HG03060 (cell line): Measurements from ENCODE around the gene CNTN5.

ENCODE experiments used
- ATAC-seq: cut with Tn5 transposase; IDR thresholded peaks from one replicate; pipeline ENCODE4 v1.9.1; 2021; ENCODE audit warnings: low read depth, moderate number of reproducible peaks; ENCODE audit not compliant: unreplicated experiment

The CNTN5 gene

GRCh38 chr11:99881610-99882009, 860.9 kb downstream of the CNTN5 start:
- ATAC-seq = no peak

DNA sequence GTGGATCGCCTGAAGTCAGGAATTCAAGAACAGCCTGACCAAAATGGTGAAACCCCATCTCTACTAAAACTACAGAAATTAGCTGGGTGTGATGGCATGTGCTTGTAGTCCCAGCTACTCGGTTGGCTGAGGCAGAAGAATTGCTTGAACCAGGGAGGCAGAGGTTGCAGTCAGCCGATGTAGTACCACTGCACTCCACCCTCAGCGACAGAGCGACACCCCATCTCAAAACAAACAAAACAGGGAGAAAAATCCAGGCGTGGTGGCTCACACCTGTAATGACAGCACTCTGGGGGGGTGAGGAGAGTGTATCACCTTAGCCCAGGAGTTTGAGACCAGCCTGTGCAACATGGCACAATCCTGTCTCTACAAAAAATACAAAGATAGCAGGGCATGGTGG, 864.0 kb downstream of the CNTN5 start:
- ATAC-seq = no peak

GRCh38 chr11:99887481-99887880, 866.7 kb downstream of the CNTN5 start:
- no peak for ATAC-seq

- ATAC-seq = no peak
These were observed 873.1 kb downstream of the CNTN5 start for GRCh38 chr11:99893811-99894210.

- no peak for ATAC-seq
These were observed 880.4 kb downstream of the CNTN5 start for GRCh38 chr11:99901175-99901574.

- ATAC-seq = no peak
These were observed 890.4 kb downstream of the CNTN5 start for GRCh38 chr11:99911116-99911515.

DNA sequence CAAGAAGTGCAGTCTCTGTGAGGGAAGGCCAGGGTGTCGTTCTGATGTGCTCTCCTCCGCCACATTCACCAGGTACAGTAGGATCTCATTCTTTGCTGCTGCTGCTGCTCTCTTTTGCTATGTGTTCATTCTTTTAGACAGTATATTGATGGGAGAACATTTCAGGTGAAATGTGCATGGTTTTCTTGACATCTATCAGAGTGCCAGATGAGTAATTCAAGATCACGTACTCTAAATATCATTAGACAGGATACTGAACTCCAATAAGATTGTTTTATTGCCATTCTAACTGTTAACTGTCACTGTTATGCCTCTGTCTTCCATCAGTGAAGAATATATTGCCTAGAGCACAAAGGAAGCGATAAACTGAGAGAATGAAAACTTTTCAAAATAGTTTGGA, 895.3 kb downstream of the CNTN5 start:
- ATAC-seq = no peak

- no peak for ATAC-seq
These were observed 898.0 kb downstream of the CNTN5 start for GRCh38 chr11:99918761-99919160.

DNA sequence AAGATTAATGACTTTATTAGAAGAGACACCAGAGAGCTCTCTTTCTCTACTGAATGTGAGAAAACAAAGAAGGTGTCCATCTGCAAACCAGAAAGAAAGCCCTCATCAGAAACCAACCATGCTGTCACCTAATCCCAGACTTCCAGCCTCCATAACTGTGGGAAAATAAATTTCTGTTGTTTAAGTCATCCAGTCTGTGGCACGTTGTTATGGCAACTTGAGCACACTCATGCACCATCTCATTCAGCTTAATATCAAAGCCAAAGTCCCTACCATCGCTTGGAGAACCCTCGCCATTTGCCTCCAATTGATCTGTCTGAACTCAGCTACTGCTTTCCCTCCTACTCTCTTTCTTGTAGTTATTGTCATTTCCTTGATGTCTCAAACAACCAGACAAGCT, 900.2 kb downstream of the CNTN5 start:
- no peak for ATAC-seq

DNA sequence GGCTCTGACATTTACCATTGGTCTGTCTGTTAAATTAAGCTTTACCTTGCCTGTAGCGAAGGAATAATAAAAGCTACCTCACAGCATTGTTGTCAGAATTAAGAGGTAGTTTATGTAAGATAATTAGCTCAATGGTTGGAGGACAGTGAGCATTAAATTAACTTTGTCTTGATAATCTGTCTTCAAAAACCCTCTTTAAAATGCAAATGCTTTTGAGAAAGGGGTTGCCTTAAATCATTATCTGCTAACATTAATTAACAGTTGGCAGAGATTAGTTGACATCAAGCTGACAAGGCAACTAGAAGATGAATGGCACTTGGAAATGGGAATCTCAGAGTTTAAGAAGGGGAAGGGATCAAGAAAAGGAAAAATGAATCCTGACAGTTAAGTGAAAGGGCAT, 905.2 kb downstream of the CNTN5 start:
- ATAC-seq = no peak

- ATAC-seq = no peak
These were observed 911.9 kb downstream of the CNTN5 start for GRCh38 chr11:99932684-99933083.

DNA sequence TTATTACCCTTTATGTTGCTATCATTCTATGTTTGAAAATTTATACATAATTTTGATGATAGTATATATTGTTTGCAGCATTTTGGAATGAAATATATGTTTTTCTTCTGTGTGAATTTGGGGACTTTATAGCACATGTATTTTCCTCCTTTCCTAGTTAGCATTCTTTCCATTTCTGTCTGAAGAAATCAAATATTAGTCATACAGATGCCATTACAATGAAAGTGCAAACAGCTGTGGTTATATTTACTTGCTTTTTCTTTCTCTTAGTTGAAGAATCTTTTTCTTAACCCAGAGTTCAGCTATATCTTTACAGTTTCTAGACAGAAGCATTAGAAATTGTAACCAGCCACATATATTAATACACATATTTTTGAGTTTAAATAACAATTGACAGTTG, 913.3 kb downstream of the CNTN5 start:
- ATAC-seq = no peak

DNA sequence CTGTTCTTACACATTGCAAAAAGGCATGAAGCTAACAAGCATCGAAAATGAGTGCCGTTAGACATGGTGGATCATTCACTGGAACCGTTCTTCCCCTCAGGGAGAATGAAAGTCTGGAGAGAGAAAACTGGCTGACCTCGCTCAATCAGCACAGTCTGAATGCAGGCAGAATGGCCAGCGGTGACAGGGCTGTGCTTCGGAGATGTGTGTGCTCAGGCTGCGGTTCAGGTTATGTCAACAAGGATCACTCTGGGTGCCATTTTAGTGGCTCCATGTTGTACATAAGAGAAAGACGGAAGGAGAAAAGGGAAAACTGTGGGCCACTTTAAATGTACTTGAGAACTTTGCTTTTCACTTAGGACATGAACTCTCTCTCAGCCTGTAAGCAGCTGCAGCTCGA, 916.6 kb downstream of the CNTN5 start:
- ATAC-seq = no peak

- no peak for ATAC-seq
These were observed 932.1 kb downstream of the CNTN5 start for GRCh38 chr11:99952816-99953215.

GRCh38 chr11:99960536-99960935, 939.8 kb downstream of the CNTN5 start:
- no peak for ATAC-seq

GRCh38 chr11:99968336-99968735, 947.6 kb downstream of the CNTN5 start:
- no peak for ATAC-seq

GRCh38 chr11:99973993-99974392, 953.2 kb downstream of the CNTN5 start:
- no peak for ATAC-seq

GRCh38 chr11:99979042-99979441, 958.3 kb downstream of the CNTN5 start:
- ATAC-seq = no peak

DNA sequence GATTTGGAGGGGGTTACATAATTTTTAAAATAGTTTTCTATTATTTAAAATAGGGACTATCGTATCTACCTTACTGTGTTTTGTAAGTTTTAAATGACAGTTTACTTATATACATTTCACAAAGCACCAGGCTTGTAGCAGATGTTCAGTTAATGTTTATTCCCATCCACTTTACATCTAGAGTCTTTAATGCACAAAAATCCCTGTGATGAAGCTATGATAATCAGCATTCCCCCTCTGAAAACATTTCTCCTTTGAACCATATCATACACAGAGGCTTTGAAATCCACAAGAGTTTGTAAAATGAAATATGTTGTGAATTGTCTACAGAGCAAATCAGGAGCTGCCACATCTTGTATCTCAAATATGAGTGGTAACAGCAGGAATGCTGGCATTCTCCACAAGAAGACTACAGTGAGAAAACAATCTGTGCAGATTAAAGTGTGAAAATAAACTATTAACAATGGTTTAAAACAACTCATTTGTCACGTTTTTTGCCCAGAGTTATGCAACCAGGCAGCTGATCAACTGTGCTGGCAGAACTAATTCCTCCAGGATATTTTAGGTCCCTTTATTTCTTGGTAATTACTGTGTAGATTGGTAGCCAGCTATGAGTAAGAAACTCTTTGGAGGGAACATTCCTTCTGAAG, 967.2 kb downstream of the CNTN5 start:
- no peak for ATAC-seq

- no peak for ATAC-seq
These were observed 967.7 kb downstream of the CNTN5 start for GRCh38 chr11:99988471-99988837.

DNA sequence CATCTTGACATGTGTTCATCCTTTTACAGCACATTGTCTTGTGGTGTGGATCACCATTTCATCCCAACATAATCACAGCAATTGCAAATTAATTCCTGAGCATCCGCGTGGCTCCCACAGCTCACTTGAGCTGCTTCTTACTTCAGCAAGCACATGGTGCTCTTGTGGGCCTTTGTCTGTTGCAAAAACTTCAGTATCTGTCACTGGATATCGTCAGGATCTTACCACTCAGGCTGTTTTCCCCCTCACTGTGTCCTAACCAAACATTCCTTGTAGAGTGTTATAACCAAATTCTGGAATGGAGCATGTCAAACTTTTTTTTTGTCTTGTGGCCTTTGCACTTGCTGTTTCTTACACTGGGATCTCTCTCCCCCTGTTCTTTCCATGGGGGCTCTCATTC, 983.2 kb downstream of the CNTN5 start:
- ATAC-seq = no peak

DNA sequence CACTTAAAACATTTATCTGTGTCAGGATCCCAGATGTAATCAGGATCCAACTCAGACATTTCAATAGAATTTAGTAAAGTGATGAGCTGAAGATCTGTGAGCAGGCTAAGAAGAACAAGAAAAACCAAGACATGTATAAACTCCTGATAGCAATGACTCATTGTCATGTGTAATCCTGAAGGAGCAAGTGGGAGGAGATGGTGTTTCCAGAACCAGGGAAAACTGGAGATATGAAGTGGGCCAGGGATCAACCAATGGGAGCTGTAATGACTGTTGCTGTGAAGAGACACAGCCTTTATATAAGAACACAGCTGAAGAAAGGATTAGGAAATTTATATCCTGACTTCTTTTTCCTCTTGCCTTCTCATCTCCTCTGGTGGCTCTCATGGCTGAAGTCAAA, 983.8 kb downstream of the CNTN5 start:
- no peak for ATAC-seq

- ATAC-seq = no peak
These were observed 987.7 kb downstream of the CNTN5 start for GRCh38 chr11:100008417-100008816.
